HG03520 (cell line): ENCODE data around the gene MDGA2.
"Not testable (repeated sequence)": the region's sequence is repeated elsewhere in the genome, so short reads cannot be mapped to it uniquely, and the experiment has no call there.

Experiments used
- ATAC-seq: cut with Tn5 transposase; IDR thresholded peaks from one replicate; pipeline ENCODE4 v1.9.1; 2021; ENCODE audit warnings: mild to moderate bottlenecking, moderate library complexity; ENCODE audit not compliant: unreplicated experiment

The MDGA2 gene

GRCh38 chr14:47252802-47253201 is 422.6 kb downstream of the MDGA2 start:
- no peak for ATAC-seq

DNA sequence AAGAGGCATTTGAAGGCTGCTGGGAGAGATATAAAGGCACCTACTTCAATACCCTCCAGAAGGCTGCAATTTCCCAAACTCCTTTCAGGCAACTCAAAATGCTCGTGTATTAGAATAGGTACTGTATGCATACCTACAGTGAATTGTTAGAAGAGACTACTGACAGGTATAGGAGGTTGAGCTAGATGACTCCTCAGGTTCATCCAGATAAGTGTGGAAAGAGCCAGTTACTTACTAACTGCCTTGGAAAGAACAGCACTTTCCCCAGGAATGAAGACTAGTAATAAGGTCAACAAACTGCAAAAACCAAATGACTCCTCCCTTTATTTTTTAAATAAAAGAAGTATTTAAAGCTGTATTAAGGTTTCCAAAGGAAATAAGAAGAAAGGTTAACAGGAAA is 429.0 kb downstream of the MDGA2 start:
- no peak for ATAC-seq

DNA sequence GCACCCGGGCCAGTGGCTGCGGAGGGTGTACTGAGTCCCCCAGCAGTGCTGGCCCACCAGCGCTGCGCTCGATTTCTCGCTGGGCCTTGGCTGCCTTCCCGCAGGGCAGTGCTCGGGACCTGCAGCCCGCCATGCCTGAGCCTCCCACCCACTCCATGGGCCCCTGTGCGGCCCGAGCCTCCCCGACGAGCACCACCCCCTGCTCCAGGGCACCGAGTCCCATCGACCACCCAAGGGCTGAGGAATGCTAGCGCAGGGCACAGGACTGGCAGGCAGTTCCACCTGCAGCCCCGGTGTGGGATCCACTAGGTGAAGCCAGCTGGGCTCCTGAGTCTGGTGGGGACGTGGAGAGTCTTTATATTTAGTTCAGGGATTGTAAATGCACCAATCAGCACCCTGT is 432.8 kb downstream of the MDGA2 start:
- not testable (repeated sequence) for ATAC-seq

DNA sequence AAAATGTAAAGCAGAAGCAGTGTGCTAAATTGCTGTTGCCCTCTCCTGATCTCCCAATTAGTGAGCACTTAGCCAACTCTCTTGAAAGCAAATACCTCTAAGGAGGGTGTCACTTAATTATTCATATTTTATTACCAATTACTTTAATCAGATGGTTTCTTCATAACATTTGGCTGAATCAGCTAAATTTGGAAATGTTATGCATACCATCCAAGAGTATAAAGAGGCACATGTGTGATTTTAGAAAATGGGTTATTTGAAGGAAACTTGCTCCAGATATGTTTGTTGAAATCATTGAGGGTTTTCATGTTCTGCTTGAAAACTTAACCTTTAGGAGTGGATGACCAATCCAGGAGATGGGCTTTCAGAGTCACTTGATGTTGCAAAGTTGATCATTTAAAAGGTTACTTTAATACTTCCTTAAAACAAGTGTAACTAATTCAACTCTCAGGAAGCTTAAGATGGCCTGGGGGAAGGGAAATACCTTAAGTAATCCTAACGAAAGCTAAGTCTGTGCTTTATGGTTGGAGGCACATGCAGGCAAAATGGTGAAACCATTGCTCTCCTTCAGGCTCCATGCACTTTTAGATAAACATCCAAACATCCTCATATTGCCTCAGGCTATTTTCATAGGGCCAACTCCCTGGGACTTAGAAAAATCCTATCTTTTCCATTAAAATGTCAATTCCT is 434.5 kb downstream of the MDGA2 start:
- ATAC-seq, result no peak

DNA sequence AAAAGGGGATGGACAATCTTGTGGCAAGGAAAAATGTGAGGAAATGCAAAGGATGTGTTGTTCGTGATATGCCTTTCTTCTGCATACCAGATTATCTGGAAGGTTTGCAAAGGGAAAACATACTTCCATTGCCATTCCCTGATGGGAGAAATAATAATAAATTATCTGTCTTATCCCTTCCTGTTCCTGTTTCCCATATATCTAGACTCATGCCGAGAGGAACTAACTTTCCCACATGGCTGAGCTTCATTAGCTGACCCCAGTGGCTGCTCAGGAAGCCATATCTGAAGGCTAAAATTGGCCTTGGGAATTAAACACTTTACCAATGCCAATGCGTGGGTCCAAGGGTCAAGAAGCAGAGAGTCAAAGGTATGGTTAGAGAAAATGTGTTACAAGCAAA is 439.8 kb downstream of the MDGA2 start:
- no peak for ATAC-seq

- ATAC-seq, result no peak
These were observed 448.4 kb downstream of the MDGA2 start for GRCh38 chr14:47226877-47227520.

- ATAC-seq, result no peak
These were observed 451.7 kb downstream of the MDGA2 start for GRCh38 chr14:47223656-47224055.

DNA sequence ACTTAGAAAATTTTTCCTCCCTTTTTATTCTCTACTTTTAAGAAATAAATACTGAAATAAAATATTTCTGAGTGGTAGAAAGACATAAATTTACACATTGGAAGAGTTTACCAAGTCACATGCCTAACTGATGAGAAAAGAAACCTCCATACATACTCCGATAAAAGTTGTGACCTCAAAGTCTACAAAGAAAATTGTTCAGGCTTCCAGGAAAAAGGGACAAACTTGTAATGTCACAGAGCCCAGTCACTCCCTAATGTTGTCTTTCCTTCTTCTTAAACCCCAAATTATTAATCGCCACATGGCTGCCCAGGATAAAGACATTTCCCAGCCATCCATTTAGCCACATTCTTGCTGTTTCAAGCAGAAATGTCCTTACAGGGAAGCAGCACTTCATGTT is 455.3 kb downstream of the MDGA2 start:
- no peak for ATAC-seq

DNA sequence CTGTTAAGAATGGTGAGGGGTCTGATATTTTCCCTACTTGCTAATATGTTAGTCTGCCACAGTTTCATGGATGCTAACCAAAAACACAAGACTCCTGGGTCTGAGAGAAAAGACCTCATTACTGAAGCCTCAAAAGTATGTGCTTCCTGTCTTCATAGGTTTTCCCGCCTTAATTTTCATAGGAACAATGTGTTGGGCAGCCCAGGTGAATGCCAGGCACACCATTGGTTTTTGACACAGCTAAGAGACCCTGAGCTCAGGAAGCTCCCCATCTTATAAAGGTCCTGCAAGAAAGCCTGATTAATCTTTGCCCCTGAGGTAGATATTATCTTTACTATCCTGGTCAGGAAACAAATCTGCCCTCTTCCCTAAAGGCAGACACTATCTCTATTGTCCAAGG is 464.1 kb downstream of the MDGA2 start:
- no peak for ATAC-seq

DNA sequence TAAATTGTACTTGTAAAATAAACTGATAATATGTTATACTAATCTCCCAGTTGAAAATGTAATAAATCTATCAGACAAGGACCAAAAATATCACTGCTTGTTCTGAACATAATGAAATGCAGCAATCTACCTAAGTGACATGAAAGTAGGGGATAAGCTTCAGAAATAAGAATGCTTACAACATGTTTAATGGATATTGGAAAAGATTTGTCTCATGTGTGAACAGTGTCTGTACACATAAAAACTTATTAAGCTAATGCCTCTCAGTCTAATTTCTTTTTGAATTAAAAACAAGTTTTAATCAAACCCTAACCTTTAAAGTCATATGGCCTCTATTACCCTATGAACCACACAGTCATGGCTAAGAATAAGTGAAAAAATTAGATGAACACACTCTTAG is 465.3 kb downstream of the MDGA2 start:
- ATAC-seq, result no peak

- no peak for ATAC-seq
These were observed 467.0 kb downstream of the MDGA2 start for GRCh38 chr14:47208434-47208833.

GRCh38 chr14:47207617-47208016 is 467.8 kb downstream of the MDGA2 start:
- no peak for ATAC-seq

DNA sequence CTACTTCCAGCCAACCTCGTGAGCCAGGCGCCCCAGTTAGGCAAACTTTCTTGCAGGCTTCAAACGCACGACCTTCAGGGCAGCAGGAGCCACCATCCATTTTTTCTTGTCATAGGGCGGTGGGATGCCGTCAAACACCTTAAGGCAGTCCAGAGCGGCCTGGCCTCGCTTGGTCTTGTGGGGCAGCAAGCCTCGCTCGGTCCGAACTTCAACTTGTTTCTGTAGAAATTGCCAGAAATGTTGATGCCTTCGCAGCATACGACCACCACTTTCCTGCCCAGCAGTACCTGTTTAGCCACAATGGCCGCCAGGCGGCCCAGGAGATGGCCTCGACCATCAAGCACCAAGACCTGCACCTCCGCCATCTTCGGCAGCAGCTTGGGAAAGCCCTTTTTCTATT is 474.7 kb downstream of the MDGA2 start:
- no peak for ATAC-seq

GRCh38 chr14:47195582-47195981 is 479.8 kb downstream of the MDGA2 start:
- ATAC-seq, result no peak

GRCh38 chr14:47194055-47194454 is 481.4 kb downstream of the MDGA2 start:
- ATAC-seq, result no peak

DNA sequence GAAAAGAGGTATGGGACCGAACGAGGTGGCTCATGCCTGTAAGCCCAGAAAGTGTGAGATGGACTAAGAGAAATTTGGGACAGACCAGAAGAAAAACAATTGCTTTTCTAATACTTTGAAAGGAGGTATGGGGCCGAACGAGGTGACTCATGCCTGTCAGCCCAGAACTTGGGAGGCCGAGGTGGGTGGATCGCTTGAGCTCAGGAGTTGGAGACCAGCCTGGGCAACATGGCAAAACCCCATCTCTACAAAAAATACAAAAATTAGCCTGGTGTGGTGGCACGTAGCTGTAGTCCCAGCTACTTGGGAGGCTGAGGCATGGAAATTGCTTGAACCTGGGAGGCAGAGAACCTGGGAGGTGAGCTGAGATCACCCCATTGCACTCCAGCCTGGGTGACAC is 483.2 kb downstream of the MDGA2 start:
- ATAC-seq, result not testable (repeated sequence)

- no peak for ATAC-seq
These were observed 483.7 kb downstream of the MDGA2 start for GRCh38 chr14:47191700-47192099.

DNA sequence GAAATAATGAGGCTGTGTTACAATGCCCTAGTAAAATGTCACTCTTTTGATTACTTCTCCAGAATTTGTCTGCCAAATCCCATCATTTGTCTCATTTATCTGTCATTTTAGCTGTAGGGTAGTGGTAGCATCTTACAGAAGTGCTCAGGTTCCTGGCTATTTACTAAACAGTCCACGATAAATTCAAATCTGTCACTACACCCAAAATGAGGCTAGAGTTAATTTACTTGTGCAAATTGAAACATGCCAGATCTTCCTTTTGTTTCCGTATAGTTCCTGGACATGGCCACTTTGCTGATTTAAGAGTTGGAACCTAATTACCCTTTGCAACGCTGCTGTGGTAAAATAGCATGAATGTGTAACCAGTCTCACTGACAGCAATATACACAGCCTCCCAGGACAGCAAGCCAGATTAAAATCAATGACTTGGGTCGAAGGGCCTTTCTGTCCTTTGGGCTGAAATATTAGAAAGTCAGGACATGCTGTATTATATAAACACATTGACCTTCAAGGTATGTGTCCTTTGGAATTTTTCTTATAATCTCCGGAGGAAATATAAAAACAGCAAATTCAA is 485.4 kb downstream of the MDGA2 start:
- no peak for ATAC-seq

GRCh38 chr14:47186486-47186885 is 488.9 kb downstream of the MDGA2 start:
- ATAC-seq, result no peak

- no peak for ATAC-seq
These were observed 495.5 kb downstream of the MDGA2 start for GRCh38 chr14:47179906-47180305.

GRCh38 chr14:47171896-47172295 is 503.5 kb downstream of the MDGA2 start:
- not testable (repeated sequence) for ATAC-seq

- no peak for ATAC-seq
These were observed 508.0 kb downstream of the MDGA2 start for GRCh38 chr14:47167402-47167801.
